ENCODE results near the gene A2M.

- no peak for TF ChIP-seq NFYB (CRISPR knock-in tag; conservative IDR thresholded peaks at IDR 0.05; ENCODE audit: low read depth)
- TF ChIP-seq ZBTB21 (CRISPR knock-in tag; IDR thresholded peaks at IDR 0.05; ENCODE audit: borderline replicate concordance): no peak
- TF ChIP-seq FOXJ3 (CRISPR knock-in tag; IDR thresholded peaks at IDR 0.05; ENCODE audit: borderline replicate concordance): no peak
- no peak for TF ChIP-seq CTCF (IDR thresholded peaks at IDR 0.05)
- TF ChIP-seq MAX (CRISPR knock-in tag; IDR thresholded peaks at IDR 0.05): no peak
- no peak for TF ChIP-seq ETV6 (CRISPR knock-in tag; IDR thresholded peaks at IDR 0.05)
- TF ChIP-seq HMGXB4 (CRISPR knock-in tag; IDR thresholded peaks at IDR 0.05): no peak
- no peak for TF ChIP-seq ZMAT4 (CRISPR knock-in tag; IDR thresholded peaks at IDR 0.05)
- no peak for TF ChIP-seq PRDM15 (CRISPR knock-in tag; IDR thresholded peaks at IDR 0.05)
- no peak for TF ChIP-seq NR2C2 (CRISPR knock-in tag; IDR thresholded peaks at IDR 0.05)
- no peak for TF ChIP-seq ZNF425 (CRISPR knock-in tag; conservative IDR thresholded peaks at IDR 0.05)
- TF ChIP-seq CREM (CRISPR knock-in tag; IDR thresholded peaks at IDR 0.05): no peak
- no peak for TF ChIP-seq TEAD1 (CRISPR knock-in tag; IDR thresholded peaks at IDR 0.05)
These were observed 23.7 kb downstream of the A2M start for GRCh38 chr12:9091891-9092598.

All from WTC11 (cell line).